OCI-LY7 (cell line): ENCODE data around the gene SCART1. TPM values are rescaled to one million over a fixed set of nuclear protein-coding genes. Genes with fewer than 3 reads are reported as not detected.

ENCODE experiments used
- BruUV-seq: library from RNA; stranded (reverse); fragments of 400-500 nt; replicated peaks from 2 replicates; lab custom pipeline; 2021; lab: Mats Ljungman, UMichigan
- CTCF ChIA-PET: fragments of 300-600 bp; sonication (Branson Sonifier 250); formaldehyde crosslinking; loops from one replicate; lab custom pipeline; 2022; ENCODE audit warnings: antibody characterized with exemption; ENCODE audit not compliant: unreplicated experiment; lab: Charles Lee
- POLR2A ChIA-PET: fragments of 300-600 bp; sonication (Branson Sonifier 250); formaldehyde crosslinking; loops from one replicate; lab custom pipeline; 2022; ENCODE audit warnings: antibody characterized with exemption; lab: Charles Lee
- DNase-seq: peaks from one replicate; pipeline ENCODE4 v3.0.0-alpha.2; 2015; ENCODE audit warnings: low spot score
- H2AFZ ChIP-seq: fragments of 200-600 bp; sonication (generic), shearing (Covaris generic); 2 replicates; pipeline ENCODE4 v1.6.1; 2014; ENCODE audit warnings: mild to moderate bottlenecking, antibody characterized with exemption, low read length, moderate library complexity
- H3K27ac ChIP-seq: fragments of 200-600 bp; sonication (generic); 2 replicates; pipeline ENCODE4 v1.5.1; 2014; ENCODE audit warnings: mixed run types, low read depth, mild to moderate bottlenecking, moderate library complexity, low read length, inconsistent platforms; ENCODE audit not compliant: poor library complexity, severe bottlenecking
- H3K36me3 ChIP-seq: fragments of 200-600 bp; sonication (generic); 2 replicates; pipeline ENCODE4 v1.6.1; 2014; ENCODE audit warnings: mild to moderate bottlenecking, antibody characterized with exemption, low read length, moderate library complexity, mixed read lengths; ENCODE audit not compliant: insufficient read depth
- H3K4me1 ChIP-seq: fragments of 200-600 bp; sonication (generic); 2 replicates; pipeline ENCODE4 v1.5.1; 2014; ENCODE audit warnings: mild to moderate bottlenecking, low read length; ENCODE audit not compliant: insufficient read depth, poor library complexity, severe bottlenecking
- H3K4me2 ChIP-seq: fragments of 200-600 bp; sonication (generic); 2 replicates; pipeline ENCODE4 v1.6.1; 2014; ENCODE audit warnings: mild to moderate bottlenecking, low read length
- H3K4me3 ChIP-seq: fragments of 200-600 bp; sonication (generic); 2 replicates; pipeline ENCODE4 v1.5.1; 2014; ENCODE audit warnings: mild to moderate bottlenecking, low read depth, low read length; ENCODE audit not compliant: poor library complexity, severe bottlenecking
- H3K79me2 ChIP-seq: fragments of 200-600 bp; sonication (generic); 2 replicates; pipeline ENCODE4 v1.6.1; 2016; ENCODE audit warnings: low read depth, mild to moderate bottlenecking, low read length, moderate library complexity, mixed read lengths; ENCODE audit not compliant: insufficient read depth
- H3K9me2 ChIP-seq: fragments of 200-600 bp; sonication (generic); 2 replicates; pipeline ENCODE4 v1.6.1; 2016; ENCODE audit warnings: mild to moderate bottlenecking, low read length, mixed read lengths; ENCODE audit not compliant: insufficient read depth
- H3K9me3 ChIP-seq: fragments of 200-600 bp; sonication (generic); 2 replicates; pipeline ENCODE4 v1.6.1; 2014; ENCODE audit warnings: mild to moderate bottlenecking, mixed run types, low read length, mixed read lengths
- H4K20me1 ChIP-seq: fragments of 200-600 bp; sonication (generic); 2 replicates; pipeline ENCODE4 v1.6.1; 2014; ENCODE audit warnings: mild to moderate bottlenecking, antibody characterized with exemption, low read length, moderate library complexity, mixed read lengths; ENCODE audit not compliant: insufficient read depth
- EZH2phosphoT487 ChIP-seq: fragments of 200-600 bp; sonication (generic); IDR thresholded peaks from 2 replicates; pipeline ENCODE4 v1.6.1; 2018; ENCODE audit warnings: low read depth, borderline replicate concordance, mild to moderate bottlenecking, mixed run types, antibody characterized with exemption, low read length, moderate library complexity, mixed read lengths
- intact Hi-C: fragments of 100-400 bp; cut with micrococcal nuclease; formaldehyde crosslinking; loops from one replicate; pipeline ENCODE4 v1.10.0; 2022; ENCODE audit not compliant: unreplicated experiment
- total RNA-seq, 2 experiments: library from RNA; depleted of rRNA in 1 of 2; stranded (reverse); fragments of >200 nt in 1 of 2; shearing (Covaris generic) in 1 of 2; gene quantifications; 2 replicates each; pipeline ENCODE4 v1.2.3, GENCODE V29; 2014 to 2022
- TF ChIP-seq, protein P1 (sequence below): fragments of 200-600 bp; sonication (generic); conservative IDR thresholded peaks from 2 replicates; pipeline ENCODE4 v1.5.1; 2014; ENCODE audit warnings: mild to moderate bottlenecking, antibody characterized with exemption, low read length, moderate library complexity, mixed read lengths

The SCART1 gene
- total RNA-seq, 2 experiments from 2014 or later, result 10.0 to 10.9 TPM

DNA sequence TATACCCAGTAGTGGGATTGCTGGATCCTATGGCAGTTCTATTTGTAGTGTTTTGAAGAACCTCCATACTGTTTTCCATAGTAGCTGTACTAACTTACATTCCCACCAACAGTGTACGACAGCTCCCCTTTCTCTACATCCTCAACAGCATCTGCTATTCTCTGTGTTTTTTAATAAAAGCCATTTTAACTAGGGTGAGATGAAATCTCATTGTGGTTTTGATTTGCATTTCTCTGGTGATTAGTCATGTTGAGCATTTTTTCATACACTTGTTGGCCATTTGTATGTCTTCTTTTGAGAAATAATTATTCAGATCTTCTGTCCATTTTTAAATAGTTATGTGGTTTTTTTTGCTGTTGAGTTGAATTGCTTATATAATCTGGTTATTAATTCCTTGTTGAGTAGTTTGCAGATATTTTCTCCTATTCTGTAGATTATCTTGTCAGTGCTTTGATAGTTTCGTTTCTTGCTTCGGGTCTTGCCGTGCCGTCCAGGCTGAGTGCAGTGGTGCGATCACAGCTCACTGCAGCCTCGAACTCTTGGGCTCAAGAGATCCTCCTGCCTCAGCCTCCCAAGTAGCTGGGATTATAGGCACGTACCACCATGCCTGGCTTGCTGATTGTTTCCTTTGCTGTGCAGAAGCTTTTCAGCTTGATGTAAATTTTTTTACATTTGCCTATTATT lies 47.8 kb upstream of the SCART1 start:
- POLR2A ChIA-PET, result interaction anchor here (0.7 to 1.0 kb wide), 3 partner anchors 9 to 91 kb away, joined by 3 to 5 read pairs (median 3); no protein-coding TSS in a partner anchor
- H3K36me3 ChIP-seq, result peaks cover 98% of the 10 kb centered on the region

DNA sequence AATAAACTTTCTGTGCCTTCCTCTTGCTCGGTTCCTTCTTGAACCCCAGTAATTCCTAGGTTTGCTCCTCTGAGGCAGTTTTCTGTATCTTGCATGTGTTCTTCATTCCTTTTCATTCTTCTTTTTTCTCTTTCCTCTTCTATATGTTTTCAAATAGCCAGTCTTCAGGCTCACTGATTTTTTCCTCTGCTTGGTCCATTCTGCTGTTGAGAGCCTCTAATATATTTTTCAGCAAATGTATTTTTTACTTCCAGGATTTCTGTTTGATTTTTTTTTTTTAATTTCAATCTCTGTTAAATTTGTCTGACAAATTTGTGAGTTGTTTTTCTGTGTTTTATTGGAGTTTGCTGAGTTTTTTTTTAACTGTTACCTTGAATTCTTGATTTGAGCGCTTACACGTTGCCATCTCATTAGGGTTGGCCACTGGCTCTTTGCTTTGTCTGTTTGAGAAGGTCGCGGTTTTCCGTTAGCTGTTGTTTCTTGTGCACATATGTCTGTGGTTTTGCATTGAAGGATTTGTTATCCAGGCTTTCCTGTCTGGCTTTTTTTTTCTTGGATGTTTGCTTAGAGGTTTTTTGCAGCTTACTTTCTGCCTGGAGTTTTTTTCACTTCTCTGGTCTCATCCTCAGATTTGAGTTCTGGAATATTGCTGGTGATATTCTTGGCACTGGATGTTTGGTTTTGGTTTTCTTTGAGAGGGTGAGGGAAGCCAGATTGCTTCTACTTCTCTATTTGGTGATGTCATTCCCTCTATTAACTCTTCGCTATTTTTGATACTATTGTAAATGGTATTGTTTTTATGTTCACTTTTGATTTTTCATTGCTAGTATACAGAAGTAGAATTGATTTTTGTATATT lies 42.0 kb upstream of the SCART1 start:
- CTCF ChIA-PET, result no interaction called here
- Histone ChIP-seq H3K4me2 (no peak overlapping the region), H3K36me3 (peaks cover 84% of the 10 kb centered on the region), H3K79me2 (peaks cover 65% of the 10 kb centered on the region), H3K4me3 (no peak overlapping the region), H3K9me2 (no peaks in the 10 kb centered on the region), H4K20me1 (no peaks in the 10 kb centered on the region), H3K9me3 (peaks cover 52% of the 10 kb centered on the region), H3K27ac (no peak overlapping the region), H3K4me1 (no peaks in the 10 kb centered on the region), H2AFZ (no peak overlapping the region)
- POLR2A ChIA-PET, result interaction anchor here (0.6 kb wide), 1 partner anchor 55 kb away, joined by 3 read pairs; no protein-coding TSS in a partner anchor
- DNase-seq, result no peak
- TF ChIP-seq EZH2phosphoT487, result no peak
- TF ChIP-seq, protein P1, sequence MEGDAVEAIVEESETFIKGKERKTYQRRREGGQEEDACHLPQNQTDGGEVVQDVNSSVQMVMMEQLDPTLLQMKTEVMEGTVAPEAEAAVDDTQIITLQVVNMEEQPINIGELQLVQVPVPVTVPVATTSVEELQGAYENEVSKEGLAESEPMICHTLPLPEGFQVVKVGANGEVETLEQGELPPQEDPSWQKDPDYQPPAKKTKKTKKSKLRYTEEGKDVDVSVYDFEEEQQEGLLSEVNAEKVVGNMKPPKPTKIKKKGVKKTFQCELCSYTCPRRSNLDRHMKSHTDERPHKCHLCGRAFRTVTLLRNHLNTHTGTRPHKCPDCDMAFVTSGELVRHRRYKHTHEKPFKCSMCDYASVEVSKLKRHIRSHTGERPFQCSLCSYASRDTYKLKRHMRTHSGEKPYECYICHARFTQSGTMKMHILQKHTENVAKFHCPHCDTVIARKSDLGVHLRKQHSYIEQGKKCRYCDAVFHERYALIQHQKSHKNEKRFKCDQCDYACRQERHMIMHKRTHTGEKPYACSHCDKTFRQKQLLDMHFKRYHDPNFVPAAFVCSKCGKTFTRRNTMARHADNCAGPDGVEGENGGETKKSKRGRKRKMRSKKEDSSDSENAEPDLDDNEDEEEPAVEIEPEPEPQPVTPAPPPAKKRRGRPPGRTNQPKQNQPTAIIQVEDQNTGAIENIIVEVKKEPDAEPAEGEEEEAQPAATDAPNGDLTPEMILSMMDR, result no peak
- intact Hi-C loops, result no loop called here
- no TSS peak for BruUV-seq

More for the DNA sequence above, 47.8 kb upstream of the SCART1 start:
- H4K20me1 ChIP-seq, result no peaks in the 10 kb centered on the region
- no peak overlapping the region for H3K4me3 ChIP-seq
- no peak overlapping the region for H3K27ac ChIP-seq
- TF ChIP-seq, protein P1, result no peak
- no peak for TF ChIP-seq EZH2phosphoT487
- CTCF ChIA-PET, result interaction anchor here (0.6 kb wide), 1 partner anchor 1884 kb away, joined by 3 read pairs; no protein-coding TSS in a partner anchor
- no peaks in the 10 kb centered on the region for H3K9me2 ChIP-seq
- BruUV-seq, result no TSS peak
- intact Hi-C loops, result no loop called here
- no peak for DNase-seq
- H3K9me3 ChIP-seq, result peaks cover 25% of the 10 kb centered on the region
- H3K4me2 ChIP-seq, result no peak overlapping the region
- no peak overlapping the region for H2AFZ ChIP-seq
- peaks cover 63% of the 10 kb centered on the region for H3K79me2 ChIP-seq
- peaks cover 13% of the 10 kb centered on the region for H3K4me1 ChIP-seq
